HepG2 (cell line): ENCODE data around the gene KLC4. TPM values are rescaled to one million over a fixed set of nuclear protein-coding genes. Genes with fewer than 3 reads are reported as not detected.

Experiments
- ATAC-seq: fragments of 200-7000 bp; cut with Tn5 transposase; 3 replicates; pipeline ENCODE4 v1.9.1; 2020; ENCODE audit warnings: mild to moderate bottlenecking, moderate library complexity
- BruUV-seq: library from RNA; stranded (reverse); fragments of 400-500 nt; replicated peaks from 2 replicates; lab custom pipeline; 2021; lab: Mats Ljungman, UMichigan
- CTCF ChIA-PET: fragments of 300-600 bp; formaldehyde crosslinking; extraction: SDS; loops from one replicate; lab custom pipeline; 2021; ENCODE audit warnings: low total read pairs, inconsistent platforms, low intra/inter-chr PET ratio; lab: Yijun Ruan, JAX
- POLR2A ChIA-PET: fragments of 350-600 bp; sonication (Branson Sonifier 250); formaldehyde crosslinking; loops from one replicate; lab custom pipeline; 2020; ENCODE audit warnings: antibody characterized with exemption, inconsistent platforms; lab: Yijun Ruan, JAX
- DNase-seq: peaks from one replicate; pipeline ENCODE4 v3.0.0-alpha.2; 2015; ENCODE audit warnings: low spot score
- FAIRE-seq: peaks from 3 replicates; lab custom pipeline; 2011; peaks lifted over from hg19 to GRCh38; lab: Jason Lieb, UNC
- H2AFZ ChIP-seq: one replicate; pipeline ENCODE4 v1.6.1; 2011; ENCODE audit warnings: low read length, inconsistent platforms
- H3K27ac ChIP-seq: fragments of 300-600 bp; 3 replicates; pipeline ENCODE4 v1.8.0; 2011; ENCODE audit warnings: mixed run types, mild to moderate bottlenecking, mixed read lengths, low read length, inconsistent platforms; ENCODE audit not compliant: insufficient read depth; ENCODE audit errors: extremely low read length
- H3K27me3 ChIP-seq, 2 experiments: fragments of 200-600 bp in 1 of 2; 2 replicates in 1 of 2; 3 replicates in 1 of 2; pipeline versions ENCODE4 v1.6.0 to v1.8.0; 2011; ENCODE audit warnings: low read length in 2 of 2, mild to moderate bottlenecking in 2 of 2, moderate library complexity in 2 of 2, inconsistent platforms in 1 of 2; ENCODE audit not compliant: insufficient read depth in 2 of 2, control insufficient read depth in 1 of 2
- H3K36me3 ChIP-seq, 2 experiments: fragments of 200-600 bp in 1 of 2; replicated peaks in 1 of 2; 2 replicates in 1 of 2; 3 replicates in 1 of 2; pipeline versions ENCODE4 v1.5.1 to v1.8.0; 2011; ENCODE audit warnings: low read length in 2 of 2, inconsistent platforms in 1 of 2; ENCODE audit not compliant: insufficient read depth in 2 of 2, control insufficient read depth in 1 of 2
- H3K4me1 ChIP-seq: 2 replicates; pipeline ENCODE4 v1.5.1; 2012; ENCODE audit warnings: low read length, inconsistent platforms; ENCODE audit not compliant: insufficient read depth
- H3K4me2 ChIP-seq: 2 replicates; pipeline ENCODE4 v1.6.0; 2011; ENCODE audit warnings: low read depth, low read length, inconsistent platforms
- H3K4me3 ChIP-seq, 3 experiments: fragments of 200-600 bp in 1 of 3; sonication (generic), shearing (Covaris generic) in 1 of 3; replicated peaks in 1 of 3; 2 replicates each; pipeline ENCODE4 v1.5.1; 2011 to 2016; ENCODE audit warnings: low read length in 3 of 3, inconsistent platforms in 2 of 3, low read depth in 2 of 3, mild to moderate bottlenecking in 2 of 3, control low read depth in 1 of 3, mixed read lengths in 1 of 3; ENCODE audit not compliant: insufficient read depth in 1 of 3
- H3K79me2 ChIP-seq: one replicate; pipeline ENCODE4 v1.6.1; 2011; ENCODE audit warnings: low read length, inconsistent platforms; ENCODE audit not compliant: insufficient read depth
- H3K9ac ChIP-seq: 2 replicates; pipeline ENCODE4 v1.6.0; 2011; ENCODE audit warnings: mild to moderate bottlenecking, low read depth, low read length, inconsistent platforms; ENCODE audit not compliant: insufficient read depth
- H3K9me3 ChIP-seq: 2 replicates; pipeline ENCODE4 v1.5.1; 2012; ENCODE audit warnings: mild to moderate bottlenecking, low read length
- H4K20me1 ChIP-seq: 2 replicates; pipeline ENCODE4 v1.6.0; 2011; ENCODE audit warnings: inconsistent platforms, mild to moderate bottlenecking, low read length, moderate library complexity; ENCODE audit not compliant: insufficient read depth
- GATA4 ChIP-seq: sonication (generic); IDR thresholded peaks from 2 replicates; pipeline ENCODE4 v1.6.1; 2016; ENCODE audit warnings: antibody characterized with exemption, low read depth, borderline replicate concordance
- GPBP1L1 ChIP-seq: sonication (generic); formaldehyde crosslinking; IDR thresholded peaks from 2 replicates; pipeline ENCODE4 v1.5.0; 2020; ENCODE audit warnings: mild to moderate bottlenecking, missing genetic modification reagents
- NFKB2 ChIP-seq: sonication (generic); formaldehyde crosslinking; IDR thresholded peaks from 2 replicates; pipeline ENCODE4 v1.4.0; 2020; ENCODE audit warnings: missing genetic modification reagents, borderline replicate concordance
- TP53 ChIP-seq: sonication (generic); formaldehyde crosslinking; conservative IDR thresholded peaks from 2 replicates; pipeline ENCODE4 v1.4.0; 2020; ENCODE audit warnings: missing genetic modification reagents
- ZBTB7A ChIP-seq: sonication (generic); formaldehyde crosslinking; IDR thresholded peaks from 2 replicates; pipeline ENCODE4 v1.8.0; 2022; ENCODE audit warnings: mild to moderate bottlenecking, missing genetic modification reagents
- ZNF639 ChIP-seq: conservative IDR thresholded peaks from 2 replicates; pipeline ENCODE4 v1.6.1; 2018; ENCODE audit warnings: missing genetic modification reagents
- ZNF704 ChIP-seq: sonication (generic); formaldehyde crosslinking; IDR thresholded peaks from 2 replicates; pipeline ENCODE4 v1.8.1; 2023; ENCODE audit warnings: mild to moderate bottlenecking, inconsistent platforms, moderate library complexity, missing genetic modification reagents, borderline replicate concordance
- ZNF775 ChIP-seq: sonication (generic); formaldehyde crosslinking; IDR thresholded peaks from 2 replicates; pipeline ENCODE4 v1.4.0; 2020; ENCODE audit warnings: missing genetic modification reagents, mild to moderate bottlenecking, moderate library complexity, borderline replicate concordance
- WGBS: methylation state at CpG from one replicate; pipeline ENCODE4 v1.1.6; 2017; ENCODE audit warnings: low lambda C conversion rate; 5-methylcytosine and 5-hydroxymethylcytosine counted together
- in situ Hi-C: cut with HindIII; loops from 2 replicates; pipeline ENCODE4 v1.10.0; 2017; ENCODE audit warnings: low pct_unique_long_range_greater_than_20kb; ENCODE audit not compliant: extremely low pct_ligation_motif_present
- intact Hi-C: fragments of 100-400 bp; cut with micrococcal nuclease; formaldehyde crosslinking; loops from one replicate; pipeline ENCODE4 v1.10.0; 2022; ENCODE audit not compliant: unreplicated experiment
- polyA plus RNA-seq, 8 experiments: library from polyadenylated mRNA; depleted of rRNA in 3 of 8; stranded (reverse) in 7 of 8; unstranded in 1 of 8; fragments of >200 nt; fragmentation: Illumina TruSeq in 4 of 8; extraction: Trizol in 4 of 8; gene quantifications; 2 replicates each; pipeline versions ENCODE4 v1.2.1 to v1.2.3, GENCODE V29; 2011 to 2016; ENCODE audit warnings: low read depth in 4 of 8, missing spikeins in 1 of 8, mixed read lengths in 1 of 8; ENCODE audit not compliant: insufficient read depth in 1 of 8
- total RNA-seq, 5 experiments: library from RNA; depleted of rRNA; stranded (reverse); fragments of >200 nt; fragmentation: Illumina TruSeq; extraction: Trizol; gene quantifications; 2 replicates each; pipeline ENCODE4 v1.2.3, GENCODE V29; 2016; ENCODE audit warnings: low read depth in 1 of 5

KLC4 gene
- total and polyA plus RNA-seq, 2 of the 13 experiments (the other 11 are each of a cell fraction or from before 2014, with no cell fraction given): 45.4 to 70.4 TPM

GRCh38 chr6:43014434-43014909 lies 45.0 kb upstream of the KLC4 start (continued):
- TF ChIP-seq GPBP1L1: no peak
- TF ChIP-seq, all 625 proteins: peak for 21

GRCh38 chr6:43016176-43016942 lies 43.1 kb upstream of the KLC4 start:
- in situ Hi-C loops (no loop called here), intact Hi-C loops (no loop called here)
- CTCF ChIA-PET: no interaction called here
- H3K9ac ChIP-seq: peak overlapping the region; percentile 34; the same call in 1 of the 2 replicates
- POLR2A ChIA-PET: interaction anchor here (1.6 to 5.3 kb wide), 3 partner anchors 32 to 44 kb away, joined by 5 to 76 read pairs (median 45); partner anchors contain the start of genes CUL7, KLC4, MRPL2 and PPP2R5D
- H3K79me2 ChIP-seq: peaks cover 34% of the 10 kb centered on the region
- no peaks in the 10 kb centered on the region for H3K9me3 ChIP-seq
- H3K4me1 ChIP-seq: peaks cover 50% of the 10 kb centered on the region
- no peak overlapping the region for H3K4me3 ChIP-seq
- peaks cover 17 to 42% of the 10 kb centered on the region in 2 experiments for H3K36me3 ChIP-seq
- no peak for FAIRE-seq
- ATAC-seq: no peak
- no peak overlapping the region for H2AFZ ChIP-seq
- no peak for DNase-seq
- H3K27ac ChIP-seq: no peak overlapping the region
- H4K20me1 ChIP-seq: no peaks in the 10 kb centered on the region
- no peaks in the 10 kb centered on the region; a peak in 1 of 5 replicates for H3K27me3 ChIP-seq
- WGBS: 91% methylated on average over 7 of the region's 7 CpGs
- H3K4me2 ChIP-seq: no peak overlapping the region
- no TSS peak for BruUV-seq
- no peak for TF ChIP-seq TP53
- TF ChIP-seq NFKB2 (CRISPR knock-in tag): no peak
- no peak for TF ChIP-seq ZNF704 (CRISPR knock-in tag)
- no peak for TF ChIP-seq ZNF639 (CRISPR knock-in tag)
- TF ChIP-seq ZNF775 (CRISPR knock-in tag): no peak
- no peak for TF ChIP-seq GATA4
- no peak for TF ChIP-seq ZBTB7A
